ENCODE measurements around the gene C10orf71.

C10orf71 gene, protein sequence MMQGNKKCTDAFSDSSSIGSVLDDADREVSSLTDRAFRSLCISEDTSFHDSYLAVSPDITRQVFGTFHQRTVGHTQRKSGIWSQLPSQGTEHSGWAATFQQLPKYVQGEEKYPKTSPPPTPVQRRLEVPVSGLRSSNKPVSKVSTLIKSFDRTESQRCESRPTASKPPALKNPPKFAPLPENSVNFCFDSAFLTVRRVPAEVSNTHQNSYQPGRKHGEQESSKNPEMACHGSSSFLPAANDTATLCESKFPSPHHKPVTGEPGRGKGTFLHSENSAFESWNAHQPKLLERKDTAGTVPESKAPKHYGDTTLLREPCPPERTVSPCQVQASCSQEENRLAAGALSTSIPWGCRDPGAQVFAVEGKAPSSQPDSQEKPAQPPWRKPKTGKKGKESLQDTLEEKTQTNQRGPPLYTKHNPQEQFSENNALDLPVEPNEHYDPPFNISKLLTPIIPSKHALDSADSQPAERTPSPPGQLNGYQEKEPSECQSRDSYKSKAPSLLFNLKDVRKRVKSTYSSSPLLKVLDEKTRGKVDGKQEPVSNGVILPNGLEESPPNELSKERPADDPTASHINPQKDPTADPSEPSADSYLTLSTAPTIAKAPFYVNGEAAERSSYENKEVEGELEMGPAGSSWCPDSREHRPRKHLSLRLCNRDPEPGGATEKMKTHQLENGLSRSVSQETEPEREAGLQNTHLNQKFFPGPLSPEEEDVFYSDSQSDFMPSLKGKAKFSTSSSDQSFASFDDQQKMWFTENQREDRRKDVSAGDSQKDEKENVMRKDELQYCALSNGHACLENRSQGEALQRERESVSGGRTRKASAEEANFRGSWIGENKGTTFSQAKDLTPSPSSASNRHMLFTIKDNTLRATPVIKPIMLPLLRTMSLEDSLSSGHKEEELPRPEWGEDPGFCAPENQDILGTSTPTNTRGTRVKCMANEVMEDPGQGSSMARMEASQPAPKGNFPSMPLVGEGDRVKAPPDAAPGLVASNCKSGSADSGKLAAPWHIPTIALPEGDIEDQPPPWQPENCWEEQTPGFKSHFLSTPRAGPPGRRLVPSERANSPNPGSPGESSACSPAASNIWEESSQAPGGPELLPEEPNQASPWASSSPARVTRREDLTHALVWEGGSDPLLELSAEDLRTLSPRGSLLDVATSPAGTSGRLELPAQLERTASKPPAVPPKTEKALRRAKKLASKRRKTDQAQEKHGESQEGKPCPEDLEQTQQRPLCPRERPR (N-terminal part only)

DNA sequence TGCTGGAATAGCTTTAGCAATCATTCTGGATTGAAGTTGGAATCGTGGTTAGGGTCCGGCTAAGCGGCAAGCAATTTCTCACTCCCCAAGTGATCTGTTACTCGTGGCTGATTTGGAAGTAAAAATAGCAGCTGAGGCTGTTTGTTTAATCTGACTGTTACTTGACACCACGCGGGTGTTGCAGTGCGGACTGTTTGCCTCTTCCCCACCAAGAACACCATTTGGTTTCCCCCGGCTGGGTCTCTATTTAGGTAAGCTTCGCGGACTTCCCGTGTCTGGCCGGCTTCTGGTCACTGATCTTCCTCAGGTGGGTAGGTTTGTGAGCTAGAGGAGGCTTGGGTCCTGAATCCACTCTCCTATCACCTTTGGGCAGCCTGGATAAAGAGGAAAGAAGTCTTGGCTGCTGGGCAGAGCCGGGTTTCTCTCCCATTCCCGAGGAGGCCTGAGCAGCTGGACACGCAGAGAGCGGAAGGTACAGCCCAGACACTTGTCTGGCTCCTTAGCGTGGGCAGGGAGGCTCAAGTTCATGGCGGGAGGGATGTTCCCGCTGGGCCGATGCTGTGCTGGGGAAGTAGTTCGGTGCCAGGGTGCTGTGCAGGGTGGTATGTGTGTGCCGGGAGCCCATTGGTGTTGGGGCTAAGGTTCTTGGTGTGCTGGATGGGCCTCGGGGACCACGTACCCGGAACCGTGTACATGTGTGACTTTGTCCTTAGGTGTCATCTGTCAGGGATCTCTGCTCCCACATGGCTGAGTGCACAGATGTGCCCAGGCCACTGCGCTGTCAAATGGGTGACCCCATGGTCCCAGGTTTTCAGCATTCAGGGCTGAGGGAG lies at the start of gene C10orf71:
TSS of gene C10orf71 (plus strand) at position 188 of the 833 bp plus-strand sequence. CDS start 23,376 bp downstream, outside the sequence.
- peak; percentile 50 for DNase-seq

DNA sequence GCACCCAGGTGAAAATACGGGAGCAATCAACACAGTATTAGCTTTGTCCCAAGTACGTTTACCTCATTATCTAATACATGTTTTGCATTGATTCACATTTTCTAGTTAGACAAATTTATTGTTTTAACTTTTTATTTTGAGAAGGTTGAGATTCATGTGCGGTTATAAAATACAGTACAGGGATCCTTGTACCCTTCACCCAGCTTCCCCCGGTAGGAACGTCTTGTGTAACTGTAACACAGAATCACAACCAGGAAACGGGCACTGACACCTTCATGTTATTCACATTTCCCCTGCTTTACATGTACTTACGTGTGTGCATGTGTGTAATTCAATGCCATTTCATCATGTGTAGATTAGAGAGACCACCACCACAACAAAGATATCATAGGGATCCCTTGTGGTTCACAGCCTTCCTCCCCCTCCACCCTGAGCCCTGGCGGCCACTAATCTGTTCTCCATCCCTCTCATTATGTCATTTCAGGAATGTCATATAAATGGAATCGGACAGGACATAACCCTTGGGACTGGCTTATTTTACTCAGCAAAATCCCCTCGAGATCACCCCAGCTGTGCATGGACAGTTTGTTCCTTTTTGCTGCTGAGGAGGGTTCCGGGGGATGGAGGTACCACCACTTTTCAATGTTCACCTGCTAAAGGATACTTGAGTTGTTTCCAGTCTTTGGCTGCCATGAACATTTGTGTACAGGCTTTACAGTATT lies 46.5 kb upstream of the C10orf71 start:
- no peak for DNase-seq

DNA sequence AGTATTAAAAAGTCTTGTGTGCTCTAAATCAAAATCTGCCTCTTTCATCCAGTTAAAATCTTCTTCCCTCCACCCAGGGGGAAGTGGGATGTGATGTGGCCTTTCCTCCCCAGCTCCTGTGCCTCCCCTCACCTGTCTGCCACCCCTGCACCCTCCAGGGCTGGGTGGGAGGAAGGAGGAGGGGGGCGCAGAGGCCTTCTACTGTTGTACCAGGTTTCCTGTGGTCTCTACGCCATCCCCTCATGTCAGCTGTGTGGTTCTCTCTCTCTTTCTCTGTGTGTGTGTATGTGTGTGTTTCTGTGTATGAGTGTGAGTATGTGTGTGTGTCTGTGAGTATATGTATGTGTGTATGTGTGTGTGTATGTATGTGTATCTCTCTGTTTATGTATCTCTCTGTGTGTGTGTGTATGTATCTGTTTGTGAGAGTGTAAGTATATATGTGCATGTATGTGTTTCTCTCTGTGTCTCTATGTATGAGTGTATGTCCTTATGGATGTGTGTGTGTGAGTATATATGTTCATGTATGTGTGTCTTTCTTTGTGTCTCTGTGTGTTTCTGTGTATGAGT lies 45.5 kb upstream of the C10orf71 start:
- DNase-seq = no peak

DNA sequence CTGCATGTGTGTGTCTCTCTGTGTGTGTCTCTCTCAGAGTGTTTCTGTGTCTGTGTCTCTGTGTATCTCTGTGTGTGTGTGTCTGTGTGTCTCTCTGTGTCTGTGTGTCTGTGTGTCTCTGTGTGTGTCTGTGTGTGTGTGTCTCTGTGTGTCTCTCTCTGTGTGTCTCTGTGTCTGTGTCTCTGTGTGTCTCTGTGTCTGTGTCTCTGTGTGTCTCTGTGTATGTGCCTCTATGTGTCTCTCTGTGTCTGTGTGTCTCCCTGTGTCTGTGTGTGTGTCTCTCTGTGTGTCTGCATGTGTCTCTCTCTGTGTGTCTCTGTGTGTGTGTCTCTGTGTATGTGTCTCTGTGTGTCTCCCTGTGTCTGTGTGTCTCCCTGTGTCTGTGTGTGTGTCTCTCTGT lies 44.8 kb upstream of the C10orf71 start:
- no peak for DNase-seq

DNA sequence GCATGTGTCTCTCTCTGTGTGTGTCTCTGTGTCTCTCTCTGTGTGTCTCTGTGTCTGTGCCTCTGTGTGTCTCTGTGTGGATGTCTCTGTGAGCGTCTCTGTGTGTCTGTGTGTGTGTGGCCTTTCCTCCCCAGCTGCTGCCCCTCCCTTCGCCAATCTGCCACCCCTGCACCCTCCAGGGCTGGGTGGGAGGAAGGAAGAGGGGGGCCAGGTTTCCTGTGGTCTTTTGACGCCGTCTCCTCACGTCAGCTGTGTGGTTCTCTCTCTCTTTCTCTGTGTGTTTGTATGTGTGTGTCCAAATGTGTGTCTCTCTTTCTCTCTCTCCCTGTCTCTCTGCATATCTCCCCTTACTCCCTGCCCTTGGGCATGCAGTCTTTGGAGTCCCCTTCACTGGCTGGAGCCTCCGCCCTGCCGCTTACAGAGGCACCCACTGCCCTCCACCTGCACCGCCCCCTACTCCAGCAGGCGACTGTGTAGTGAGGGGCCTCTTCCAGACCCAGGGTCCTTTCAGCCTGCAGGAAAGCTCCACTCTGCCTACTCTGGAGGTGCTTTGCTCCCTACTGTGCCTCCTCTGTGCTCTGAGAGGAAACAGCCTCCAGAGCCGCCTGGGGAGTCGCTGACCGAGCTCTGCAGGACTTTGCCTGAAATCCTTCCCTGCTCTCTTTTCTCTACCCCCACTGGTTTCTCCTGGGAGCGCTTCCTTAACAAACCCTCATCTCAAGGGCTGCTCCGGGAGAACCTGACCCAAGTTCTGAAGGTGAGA lies 44.2 kb upstream of the C10orf71 start:
- DNase-seq = no peak

DNA sequence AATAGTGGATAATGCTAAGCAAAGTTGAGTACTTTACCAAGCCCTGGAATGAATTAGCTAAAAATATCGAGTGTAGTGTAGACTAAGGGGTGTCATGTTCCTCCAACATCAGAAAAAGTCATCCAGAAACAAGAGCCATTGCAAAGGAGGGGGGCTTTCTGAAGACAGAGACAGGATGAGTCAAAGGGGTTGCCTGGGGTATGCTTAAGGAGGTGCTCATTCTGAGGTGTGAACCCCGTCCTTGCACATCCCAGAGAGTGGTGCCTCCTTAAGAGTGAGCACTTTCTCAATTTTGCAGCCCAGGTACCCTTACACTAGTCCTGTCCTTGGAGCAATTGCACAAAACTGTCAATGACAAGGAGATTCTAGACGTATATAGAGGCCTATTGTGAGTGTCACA lies 43.1 kb upstream of the C10orf71 start:
- DNase-seq = no peak

DNA sequence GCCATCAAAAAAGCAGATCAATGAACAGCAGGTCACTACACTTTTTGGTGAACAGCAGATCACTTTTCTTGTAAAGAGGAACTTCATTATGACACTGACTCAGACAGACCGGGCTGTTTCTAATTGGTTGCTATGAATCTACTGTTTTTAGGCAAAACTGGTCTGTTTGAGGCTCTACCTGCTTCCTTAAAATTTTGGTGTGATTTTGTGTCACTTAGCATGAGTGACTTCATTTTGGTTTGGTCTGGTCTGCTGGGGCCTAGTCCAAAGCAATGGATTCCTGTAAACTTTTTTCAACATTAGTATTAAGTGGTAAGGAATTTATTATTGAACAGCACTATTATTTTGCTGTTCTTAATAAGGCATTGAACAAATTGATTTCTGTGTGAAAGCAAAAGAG lies 41.8 kb upstream of the C10orf71 start:
- DNase-seq = no peak

DNA sequence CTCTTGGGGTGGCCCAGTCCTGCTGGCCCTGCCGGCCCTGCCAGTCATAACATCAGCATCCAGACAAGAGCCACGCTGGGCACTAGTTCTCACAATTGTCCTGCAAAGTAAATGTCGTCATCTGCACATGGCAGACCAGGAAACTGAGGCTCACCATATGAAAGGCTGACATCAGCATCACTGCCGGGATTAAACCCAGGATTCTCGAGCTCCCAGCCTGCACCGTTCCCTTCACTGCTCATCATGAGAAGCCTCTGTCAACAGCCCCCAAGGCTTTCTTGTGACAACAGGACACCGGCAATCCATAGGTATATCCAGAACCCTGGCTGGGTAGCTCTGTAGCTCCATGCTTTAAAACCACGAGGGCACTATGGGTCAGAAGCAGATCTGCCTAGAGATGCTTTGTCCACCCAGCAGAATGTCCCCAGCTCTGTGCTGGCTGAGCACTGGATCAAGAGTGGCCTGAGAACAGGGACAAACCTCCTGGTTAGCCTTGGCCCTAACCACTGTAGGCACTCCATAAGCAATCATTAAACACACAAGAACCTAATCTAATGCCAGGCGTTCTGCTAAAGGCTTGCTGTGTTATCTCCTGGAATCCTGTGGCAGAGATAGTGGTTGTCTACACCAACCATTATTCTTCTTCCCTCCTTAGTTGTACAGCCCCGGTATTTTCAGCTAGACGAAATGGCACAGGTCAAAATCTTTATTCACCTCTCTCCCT lies 41.2 kb upstream of the C10orf71 start:
- DNase-seq = no peak

DNA sequence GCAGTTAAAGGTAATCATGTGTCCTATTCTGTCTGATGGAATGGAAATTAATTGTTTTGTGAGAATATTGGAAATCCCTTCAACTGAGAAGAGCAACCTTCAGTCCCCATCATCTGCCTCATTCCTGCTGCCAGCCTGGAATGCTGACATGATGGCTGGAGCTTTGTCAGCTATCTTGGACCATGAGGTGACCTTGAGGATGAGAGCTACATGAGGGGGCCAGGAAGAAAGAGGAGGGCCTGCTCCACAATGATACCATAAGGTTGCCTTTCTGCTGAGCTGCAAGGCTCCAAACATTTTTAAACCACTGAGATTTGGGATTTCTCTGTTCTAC lies 40.7 kb upstream of the C10orf71 start:
- DNase-seq = no peak

DNA sequence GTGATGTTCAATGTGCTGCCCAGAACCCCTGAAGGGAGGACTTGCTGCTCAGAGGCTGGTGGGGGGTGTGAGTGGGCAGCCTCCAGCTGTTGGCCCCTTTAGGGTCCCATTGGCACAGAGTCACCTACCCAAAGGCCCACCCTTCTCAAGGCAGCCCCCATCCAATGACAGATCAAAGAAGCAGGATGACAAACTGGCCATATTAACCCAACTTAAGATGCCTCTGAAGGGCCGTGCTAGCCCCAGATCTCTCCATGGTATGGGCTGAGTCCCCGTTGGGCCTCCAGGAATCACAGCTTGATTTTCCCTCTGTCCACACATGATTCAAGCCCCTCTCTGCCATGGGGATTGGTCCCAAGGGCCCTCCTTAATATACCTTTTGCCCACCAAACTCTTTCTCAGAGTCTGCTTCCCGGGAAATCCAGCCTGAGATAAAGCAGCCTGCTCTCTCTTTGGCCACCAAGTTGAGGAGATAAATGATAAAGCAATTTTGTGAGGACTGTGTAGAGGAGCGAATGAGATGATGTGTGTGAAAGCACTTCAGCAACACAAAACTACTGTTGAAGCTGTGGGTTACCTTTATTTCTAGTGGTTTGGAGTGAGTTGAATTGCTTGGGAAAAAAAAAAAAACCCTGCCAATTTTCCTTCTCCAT lies 38.2 kb upstream of the C10orf71 start:
- no peak for DNase-seq

DNA sequence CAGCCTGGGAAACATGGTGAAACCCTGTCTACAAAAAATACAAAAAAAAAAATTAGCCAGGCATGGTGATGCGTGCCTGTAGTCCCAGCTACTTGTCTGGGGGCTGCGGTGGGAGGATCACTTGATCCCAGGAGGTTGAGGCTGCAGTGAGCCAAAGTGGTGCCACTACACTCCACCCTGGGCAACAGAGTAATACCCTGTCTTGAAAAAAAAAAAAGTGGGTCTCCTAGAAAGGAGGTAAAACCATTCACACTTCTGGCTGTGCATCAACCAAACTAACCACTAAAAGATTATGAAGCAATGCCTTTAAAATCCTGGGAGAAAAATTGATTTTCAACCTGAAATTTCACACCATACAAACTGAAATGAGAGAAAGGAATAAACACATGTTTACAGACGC lies 35.4 kb upstream of the C10orf71 start:
- no peak for DNase-seq

DNA sequence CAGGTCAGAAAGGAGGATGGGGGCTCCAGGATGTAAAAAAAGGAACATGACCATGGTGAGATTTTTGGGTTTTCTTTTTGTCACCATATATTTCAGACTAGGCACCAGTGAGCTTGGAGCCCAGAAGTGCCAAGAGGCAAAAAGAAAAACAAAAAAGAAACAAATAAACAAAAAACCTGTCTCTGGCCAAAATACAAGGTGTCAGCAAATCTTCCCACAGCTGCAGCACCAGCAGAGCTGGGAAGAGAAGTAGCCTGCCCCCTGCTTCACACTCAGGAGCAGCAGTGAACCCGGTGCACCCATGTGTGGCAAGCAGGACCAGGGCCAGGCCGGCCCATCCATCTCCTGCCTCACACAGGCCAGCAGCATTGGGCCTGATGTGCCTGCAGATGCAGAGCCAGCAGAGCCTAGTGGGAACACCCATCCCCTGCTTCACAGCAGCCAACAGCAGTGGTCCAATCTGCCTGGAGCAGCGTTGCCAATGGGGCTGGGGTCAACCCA lies 34.7 kb upstream of the C10orf71 start:
- DNase-seq = peak; percentile 1

DNA sequence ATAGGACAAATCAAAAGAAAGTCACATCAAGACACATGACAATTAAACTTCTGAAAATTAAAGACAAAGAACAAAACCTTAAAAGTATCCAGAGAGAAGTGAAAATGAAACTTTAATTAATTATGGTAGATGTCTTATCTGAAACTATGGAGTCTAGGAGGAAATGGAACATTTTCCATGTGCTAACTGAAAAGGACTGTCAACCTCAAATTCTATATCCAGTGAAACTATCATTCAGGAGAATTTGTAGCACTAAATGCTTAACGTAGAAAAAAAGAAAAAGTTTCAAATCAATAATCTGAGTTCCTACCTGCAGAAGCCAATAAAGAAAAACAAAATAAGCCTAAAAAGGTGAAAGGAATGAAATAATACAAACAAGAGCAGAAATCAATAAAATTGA lies 33.1 kb upstream of the C10orf71 start:
- no peak for DNase-seq

DNA sequence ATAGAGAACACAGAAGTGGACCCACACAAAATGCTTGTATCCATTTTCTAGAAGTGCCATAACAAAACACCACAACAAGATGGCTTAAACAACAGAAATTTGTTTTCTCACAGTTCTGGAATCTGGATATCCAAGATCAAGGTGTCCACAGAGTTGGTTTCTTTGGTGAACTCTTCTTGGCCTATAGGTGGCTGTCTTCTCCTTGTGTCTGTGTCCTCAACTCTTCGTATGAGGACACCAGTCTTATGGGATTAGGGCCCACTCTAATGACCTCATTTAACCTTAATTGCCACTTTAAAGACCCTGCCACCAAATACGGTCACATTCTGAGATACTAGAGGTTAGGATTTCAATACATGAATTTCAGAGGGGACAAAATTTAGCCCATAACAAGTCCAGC lies 30.8 kb upstream of the C10orf71 start:
- DNase-seq = no peak

DNA sequence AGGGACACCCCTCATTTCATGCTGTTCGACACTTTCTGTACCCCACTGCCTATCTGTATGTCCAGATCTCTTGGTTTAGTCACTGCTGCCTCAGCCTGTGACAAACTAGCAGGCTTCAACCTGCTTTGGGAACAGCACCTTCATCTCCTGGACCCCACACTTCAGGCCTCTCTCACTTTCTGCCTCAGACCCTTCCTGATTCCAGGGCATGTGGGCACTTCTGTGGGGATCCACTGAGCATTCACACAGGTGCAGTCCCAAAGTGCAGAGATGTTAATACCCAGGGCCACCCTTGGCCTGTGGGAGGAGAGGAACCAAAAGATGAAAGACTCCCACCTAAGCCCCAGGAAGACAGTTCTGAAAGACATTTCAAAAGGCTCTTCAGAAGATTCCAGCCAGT lies 29.4 kb upstream of the C10orf71 start:
- DNase-seq = peak; percentile 2

DNA sequence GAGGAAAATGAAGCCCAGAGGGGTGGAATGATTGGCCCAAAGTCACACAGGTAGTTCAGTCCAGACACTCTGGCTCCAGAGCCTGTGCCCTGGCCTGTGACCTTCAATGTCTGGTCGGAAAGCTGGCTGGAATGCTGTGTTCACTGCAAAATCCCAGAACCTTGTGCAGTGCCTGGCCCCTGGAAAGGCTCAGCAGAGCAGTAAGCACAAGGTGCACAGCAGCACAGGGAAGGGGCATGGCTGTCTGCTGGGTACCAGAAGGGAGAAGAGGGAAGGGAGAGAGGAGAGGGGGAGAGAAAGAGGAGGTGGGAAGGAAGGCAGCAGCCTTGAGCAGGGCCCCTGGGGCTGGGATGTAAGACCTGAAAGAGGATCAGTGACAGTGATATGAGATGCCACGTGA lies 28.4 kb upstream of the C10orf71 start:
- peak; percentile 4 for DNase-seq

DNA sequence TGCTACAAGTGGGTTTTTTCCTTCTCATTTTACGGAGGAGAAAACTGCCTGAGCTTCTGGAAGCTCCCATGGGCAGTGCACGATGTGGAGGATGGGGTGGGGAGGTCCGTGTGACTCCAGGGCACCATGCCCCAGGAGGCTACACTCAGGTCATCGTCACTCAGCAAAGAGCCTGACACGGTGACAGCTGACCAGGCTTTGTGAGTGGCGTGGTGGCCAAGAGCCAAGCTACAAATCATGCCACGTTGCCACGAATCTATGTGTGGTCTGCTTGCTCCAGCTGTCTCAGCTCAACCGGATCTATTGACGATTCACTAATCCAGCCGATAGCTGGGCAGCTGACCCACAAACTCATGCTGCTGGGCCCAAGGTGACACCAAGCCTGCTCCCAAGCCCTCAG lies 27.6 kb upstream of the C10orf71 start:
- peak; percentile 29 for DNase-seq

DNA sequence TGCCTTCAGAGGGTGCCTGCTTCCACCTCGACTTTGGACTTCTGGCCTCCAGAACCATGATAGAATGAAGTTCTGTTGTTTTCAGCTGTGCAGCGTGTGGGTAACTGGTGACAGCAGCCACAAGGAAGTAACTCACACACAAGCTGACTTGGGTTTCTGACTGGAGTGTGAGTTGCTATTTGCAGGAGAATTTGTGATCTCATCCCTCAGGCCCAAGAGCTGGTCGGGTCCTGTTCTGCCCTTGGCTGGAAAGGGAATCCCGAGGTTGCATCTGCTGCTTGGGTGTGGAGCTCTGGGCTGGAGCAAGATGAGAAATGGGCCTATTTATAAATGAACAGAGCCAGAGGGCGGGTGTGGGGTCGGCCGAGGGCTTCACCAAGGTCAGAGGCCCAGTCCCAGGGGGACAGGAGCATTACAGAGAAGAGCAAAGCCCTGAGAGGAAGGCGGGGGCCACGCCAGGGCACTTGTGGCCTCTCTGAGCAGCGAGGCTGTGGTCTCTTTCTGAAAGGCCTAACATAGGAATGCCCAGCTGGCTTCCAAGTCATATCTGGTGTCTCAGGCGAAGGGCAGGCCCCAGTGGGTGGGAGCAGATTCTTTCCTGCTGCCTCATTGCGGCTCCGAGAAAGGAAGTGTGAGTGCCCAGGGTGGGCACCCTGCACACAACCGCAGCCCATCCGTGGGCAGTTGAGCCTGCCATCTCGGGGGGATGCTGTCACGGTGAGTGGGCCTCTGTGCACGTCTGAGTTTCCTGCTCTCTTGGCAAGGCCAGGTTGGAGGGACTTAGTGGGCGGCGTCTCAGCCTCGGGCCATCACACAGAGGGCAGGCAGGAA lies 26.5 kb upstream of the C10orf71 start:
- peak; percentile 69 for DNase-seq
